HFF-Myc (cell line): Measurements from ENCODE around the gene ADRA2B.
"Not testable (repeated sequence)": the region's sequence is repeated elsewhere in the genome, so short reads cannot be mapped to it uniquely, and the experiment has no call there.

ENCODE experiments used
- DNase-seq: peaks from one replicate; pipeline ENCODE4 v3.0.0-alpha.2; 2011; ENCODE audit warnings: low read depth; ENCODE audit errors: extremely low read depth
- H3K4me3 ChIP-seq: replicated peaks from 2 replicates; pipeline ENCODE4 v1.5.1; 2011; ENCODE audit warnings: low read depth, mild to moderate bottlenecking, control low read depth, low read length
- CTCF ChIP-seq: IDR thresholded peaks from 2 replicates; pipeline ENCODE4 v1.5.1; 2012; ENCODE audit warnings: mild to moderate bottlenecking, low read depth, low read length, control low read depth; ENCODE audit errors: missing control alignments

Gene ADRA2B

DNA sequence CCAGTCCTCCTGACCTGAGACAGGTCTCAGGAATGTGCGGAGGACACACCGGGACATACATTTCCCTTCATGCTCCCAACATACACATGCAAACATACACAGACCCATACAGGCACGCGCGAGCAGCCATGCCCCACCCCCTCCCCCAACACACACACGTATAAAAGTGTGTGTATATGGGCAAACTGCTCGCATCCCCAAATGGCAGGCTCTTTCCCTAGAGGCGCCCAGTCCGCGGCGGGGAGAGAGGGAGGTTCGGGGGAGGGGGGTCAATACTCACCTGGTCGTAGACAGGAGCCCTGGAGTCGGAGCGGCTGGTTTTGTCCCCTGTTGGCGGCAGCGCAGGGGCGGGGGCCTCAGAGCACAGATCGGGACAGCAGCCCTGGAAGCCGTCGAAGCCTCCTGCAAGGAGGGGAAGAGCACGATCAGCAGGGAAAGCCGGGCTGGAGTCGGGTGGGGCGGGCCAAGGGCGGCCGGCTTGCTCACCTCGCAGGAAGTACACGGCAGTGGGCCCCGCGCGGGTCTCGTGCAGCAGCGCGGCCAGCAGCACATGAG is 28.2 kb upstream of the ADRA2B start:
- no peak for DNase-seq
- TF ChIP-seq CTCF, result no peak
- H3K4me3 ChIP-seq, result peak overlapping the region; percentile 96

DNA sequence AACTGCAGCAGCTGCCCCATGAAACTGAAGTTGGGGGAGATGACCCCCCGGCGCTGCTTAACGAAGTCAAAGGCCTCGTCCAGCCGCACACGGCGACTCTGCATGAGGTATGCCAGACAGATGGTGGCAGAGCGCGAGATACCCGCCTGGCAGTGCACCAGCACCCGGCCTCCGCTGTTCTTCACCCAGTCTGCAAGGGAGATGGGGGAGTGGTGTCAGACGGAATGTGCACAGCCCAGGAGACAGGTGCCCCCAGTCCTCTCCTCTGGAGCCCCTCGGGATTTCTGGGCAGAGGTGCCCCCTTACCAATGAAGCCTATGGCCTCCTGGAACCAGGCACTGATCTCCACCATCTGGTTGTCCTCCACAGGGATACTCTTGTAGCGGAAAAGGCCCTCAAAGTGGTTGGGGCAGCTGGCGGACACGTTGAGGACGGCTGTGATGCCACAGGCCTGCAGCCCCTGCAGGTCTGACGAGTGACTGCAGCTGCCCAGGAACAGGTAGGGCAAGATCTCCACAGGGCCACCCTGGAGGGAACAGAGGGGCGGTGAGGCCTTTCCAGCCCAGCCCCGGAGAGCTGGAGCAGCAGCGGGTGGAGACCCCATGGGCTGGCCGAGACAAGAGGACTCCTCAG is 27.6 kb upstream of the ADRA2B start:
- peak; percentile 18 for TF ChIP-seq CTCF
- DNase-seq, result no peak
- peak overlapping the region; percentile 96 for H3K4me3 ChIP-seq

DNA sequence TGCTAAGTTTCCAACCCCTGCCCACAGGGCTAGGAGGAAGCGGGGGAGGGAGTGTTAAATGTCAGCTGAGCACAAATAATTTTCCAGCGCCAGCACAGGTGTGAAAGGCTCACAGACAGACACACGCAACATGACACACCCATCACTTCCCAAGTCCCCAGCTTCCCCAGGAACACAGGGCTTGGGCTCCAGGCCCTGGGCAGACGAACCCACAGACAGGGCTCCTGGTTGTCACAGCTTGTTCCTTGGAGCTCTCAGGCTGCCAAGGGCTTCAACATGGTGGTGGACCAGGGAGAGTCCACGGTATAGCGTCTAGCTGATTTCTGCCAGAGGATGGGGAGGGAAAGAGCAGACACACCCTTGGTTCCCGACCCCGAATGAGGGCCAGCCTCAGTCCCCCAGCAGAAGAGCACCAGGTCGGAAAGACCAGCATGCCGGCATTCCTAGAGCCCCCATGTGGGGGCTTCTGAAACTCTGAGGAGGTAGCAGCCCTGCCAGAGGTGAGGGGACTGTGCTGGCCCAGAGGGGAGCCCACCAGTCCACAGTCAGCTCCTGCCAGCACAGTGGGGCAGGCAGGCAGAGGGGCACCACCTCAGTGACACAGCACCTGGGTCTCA is 27.0 kb upstream of the ADRA2B start:
- TF ChIP-seq CTCF, result no peak
- peak overlapping the region; percentile 96 for H3K4me3 ChIP-seq
- DNase-seq, result no peak

- no peak for TF ChIP-seq CTCF
- DNase-seq, result no peak
- H3K4me3 ChIP-seq, result peak overlapping the region; percentile 96; the same call in 1 of the 2 replicates
Observed at GRCh38 chr2:96142217-96143113, 26.1 kb upstream of the ADRA2B start.

DNA sequence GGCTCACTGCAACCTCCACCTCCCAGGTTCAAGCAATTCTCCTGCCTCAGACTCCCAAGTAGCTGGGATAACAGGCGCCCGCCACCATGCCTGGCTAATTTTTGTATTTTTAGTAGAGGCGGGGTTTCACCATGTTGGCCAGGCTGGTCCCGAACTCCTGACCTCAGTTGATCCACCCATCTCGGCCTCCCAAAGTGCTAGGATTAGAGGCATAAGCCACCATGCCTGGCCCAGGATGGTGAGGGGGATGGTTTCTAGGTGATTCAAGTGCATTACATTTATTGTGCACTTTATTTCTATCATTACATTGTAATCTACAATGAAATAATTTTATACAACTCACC is 25.2 kb upstream of the ADRA2B start:
- H3K4me3 ChIP-seq, DNase-seq: not testable (repeated sequence)

- TF ChIP-seq CTCF, result no peak
- no peak overlapping the region for H3K4me3 ChIP-seq
- no peak for DNase-seq
Observed at GRCh38 chr2:96140941-96141623, 24.7 kb upstream of the ADRA2B start.
